ENCODE measurements around the gene PLEKHN1.

The PLEKHN1 gene, protein sequence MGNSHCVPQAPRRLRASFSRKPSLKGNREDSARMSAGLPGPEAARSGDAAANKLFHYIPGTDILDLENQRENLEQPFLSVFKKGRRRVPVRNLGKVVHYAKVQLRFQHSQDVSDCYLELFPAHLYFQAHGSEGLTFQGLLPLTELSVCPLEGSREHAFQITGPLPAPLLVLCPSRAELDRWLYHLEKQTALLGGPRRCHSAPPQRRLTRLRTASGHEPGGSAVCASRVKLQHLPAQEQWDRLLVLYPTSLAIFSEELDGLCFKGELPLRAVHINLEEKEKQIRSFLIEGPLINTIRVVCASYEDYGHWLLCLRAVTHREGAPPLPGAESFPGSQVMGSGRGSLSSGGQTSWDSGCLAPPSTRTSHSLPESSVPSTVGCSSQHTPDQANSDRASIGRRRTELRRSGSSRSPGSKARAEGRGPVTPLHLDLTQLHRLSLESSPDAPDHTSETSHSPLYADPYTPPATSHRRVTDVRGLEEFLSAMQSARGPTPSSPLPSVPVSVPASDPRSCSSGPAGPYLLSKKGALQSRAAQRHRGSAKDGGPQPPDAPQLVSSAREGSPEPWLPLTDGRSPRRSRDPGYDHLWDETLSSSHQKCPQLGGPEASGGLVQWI

DNA sequence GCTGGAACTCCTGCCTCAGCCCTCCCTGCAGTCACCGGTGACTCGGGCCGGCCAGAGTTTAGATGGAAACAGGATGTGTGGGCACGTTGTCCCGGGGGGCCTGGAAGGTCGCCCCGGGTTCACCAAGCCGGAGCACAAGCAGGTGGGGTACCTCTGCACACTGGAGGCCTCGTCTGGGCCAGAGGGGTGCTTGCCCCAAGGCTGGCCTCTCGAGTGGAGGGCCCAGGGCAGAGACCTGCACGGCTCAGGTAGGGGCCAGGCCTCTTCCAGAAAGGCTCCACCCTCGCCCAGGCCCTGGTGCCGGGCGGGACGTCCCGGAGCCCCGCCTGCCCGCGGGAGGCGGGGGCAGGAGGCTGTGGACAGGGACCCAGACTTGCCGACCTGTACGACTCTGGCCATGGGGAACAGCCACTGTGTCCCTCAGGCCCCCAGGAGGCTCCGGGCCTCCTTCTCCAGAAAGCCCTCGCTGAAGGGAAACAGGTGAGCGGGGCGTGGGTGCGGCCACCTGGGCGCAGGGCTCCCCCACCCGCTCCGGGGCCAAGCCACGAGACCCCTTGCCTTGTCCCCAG lies at the start of gene PLEKHN1:
PLEKHN1 (plus strand) TSS at position 348 of the 569 bp plus-strand sequence; CDS start at position 398, 50 bp downstream.
- peak; percentile 22 for DNase-seq

DNA sequence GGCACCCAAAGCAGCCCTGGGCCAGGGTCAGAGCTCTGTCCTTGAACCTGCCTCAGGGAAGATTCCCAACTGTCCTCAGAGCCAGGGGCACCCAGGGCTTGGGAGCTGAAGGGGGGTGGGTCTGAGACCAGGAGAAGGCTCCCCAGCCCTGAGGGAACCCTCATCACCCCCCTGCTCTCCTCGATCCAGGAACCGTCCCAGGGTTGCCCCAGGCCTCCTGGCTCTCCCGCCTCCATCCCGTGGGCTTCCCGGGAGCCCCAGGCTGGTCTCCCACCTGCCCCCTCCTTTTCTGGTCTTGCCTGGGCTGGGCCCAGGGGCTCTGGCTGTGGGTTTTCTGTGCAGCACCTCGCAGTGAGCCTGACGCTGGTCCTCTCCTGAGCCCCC lies 49.2 kb upstream of the PLEKHN1 start:
- DNase-seq = no peak

DNA sequence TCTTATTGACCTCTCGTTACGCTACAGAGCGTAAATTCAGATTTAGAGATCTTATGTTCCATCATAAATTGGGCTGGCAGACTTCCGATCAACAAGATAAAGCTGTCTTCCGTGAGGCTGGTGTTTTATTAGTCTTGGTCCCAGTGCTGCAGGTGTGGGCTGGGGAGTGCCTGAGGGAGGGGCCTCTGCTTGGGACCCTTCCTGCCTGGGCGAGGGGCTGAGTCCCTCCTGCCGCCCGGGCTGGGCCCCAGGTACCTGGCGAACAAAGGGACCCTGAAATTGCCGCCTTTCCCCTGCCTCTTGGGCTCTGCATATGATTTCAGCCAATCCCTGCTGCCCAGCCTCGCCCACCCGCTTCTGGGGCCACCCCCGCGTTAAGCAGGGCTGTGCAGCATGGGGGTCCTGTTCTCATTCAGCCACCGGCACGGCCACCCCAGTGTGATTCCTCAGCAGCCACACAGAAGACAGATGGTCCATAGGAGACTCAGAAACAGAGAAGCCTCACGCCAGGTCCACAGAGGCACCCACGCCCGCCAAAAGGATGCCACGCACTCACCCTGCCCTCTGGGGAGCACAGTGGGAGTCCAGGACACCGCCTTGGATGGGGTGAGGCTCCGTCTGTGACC lies 48.7 kb upstream of the PLEKHN1 start:
- DNase-seq = no peak

DNA sequence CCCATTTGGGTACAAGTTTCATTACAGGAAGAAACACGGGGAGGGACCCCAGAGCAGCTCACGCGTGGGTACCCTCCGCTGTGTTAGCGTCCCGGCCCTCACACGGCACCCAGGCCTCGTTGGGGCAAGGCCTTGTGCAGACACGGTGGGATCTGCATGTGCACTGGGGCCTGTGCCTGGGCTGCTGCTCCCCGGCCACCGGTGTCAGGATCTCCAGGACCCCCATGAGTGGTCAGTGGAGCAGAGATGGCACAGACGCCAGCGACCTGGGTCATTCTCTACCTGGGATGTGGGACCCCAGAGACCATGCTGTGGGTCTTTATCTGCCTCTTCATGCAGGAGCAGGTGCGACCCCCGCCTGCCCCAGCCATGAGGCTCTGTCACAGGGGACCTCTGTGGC lies 47.9 kb upstream of the PLEKHN1 start:
- no peak for DNase-seq

GRCh38 chr1:918843-919242 lies 47.4 kb upstream of the PLEKHN1 start:
- DNase-seq = no peak

DNA sequence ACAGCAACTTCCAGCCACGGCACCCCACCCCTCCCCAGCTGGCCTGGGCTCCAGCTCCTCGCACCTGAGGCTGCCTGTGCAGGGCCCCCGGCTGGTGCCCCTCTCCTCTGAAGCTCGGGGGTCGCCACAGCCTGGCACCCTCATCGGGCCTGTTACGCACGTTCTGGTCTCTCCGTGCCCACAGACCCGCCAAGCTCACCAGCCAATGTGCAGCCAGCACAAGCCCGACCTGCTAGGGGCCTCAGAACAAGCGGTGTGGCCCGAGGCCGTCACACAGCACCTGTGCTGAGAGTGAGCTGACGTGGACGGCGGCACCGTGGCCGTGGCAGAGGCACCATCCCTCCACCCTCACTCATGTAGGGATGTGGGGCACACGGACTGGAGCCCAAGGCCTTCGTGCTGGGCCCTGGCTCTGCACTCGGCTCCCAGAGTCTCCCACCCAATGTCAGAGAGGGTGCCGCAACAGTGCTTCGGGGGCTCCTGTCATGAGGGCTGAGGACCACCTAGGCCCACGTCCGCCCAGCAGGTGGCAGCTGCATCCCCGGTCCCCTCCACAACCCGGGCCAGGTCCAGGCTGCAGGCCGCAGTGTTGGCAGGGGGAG lies 46.9 kb upstream of the PLEKHN1 start:
- no peak for DNase-seq

- DNase-seq = no peak
These were observed 46.3 kb upstream of the PLEKHN1 start for GRCh38 chr1:920010-920409.

- DNase-seq = no peak
These were observed 45.8 kb upstream of the PLEKHN1 start for GRCh38 chr1:920521-920920.

DNA sequence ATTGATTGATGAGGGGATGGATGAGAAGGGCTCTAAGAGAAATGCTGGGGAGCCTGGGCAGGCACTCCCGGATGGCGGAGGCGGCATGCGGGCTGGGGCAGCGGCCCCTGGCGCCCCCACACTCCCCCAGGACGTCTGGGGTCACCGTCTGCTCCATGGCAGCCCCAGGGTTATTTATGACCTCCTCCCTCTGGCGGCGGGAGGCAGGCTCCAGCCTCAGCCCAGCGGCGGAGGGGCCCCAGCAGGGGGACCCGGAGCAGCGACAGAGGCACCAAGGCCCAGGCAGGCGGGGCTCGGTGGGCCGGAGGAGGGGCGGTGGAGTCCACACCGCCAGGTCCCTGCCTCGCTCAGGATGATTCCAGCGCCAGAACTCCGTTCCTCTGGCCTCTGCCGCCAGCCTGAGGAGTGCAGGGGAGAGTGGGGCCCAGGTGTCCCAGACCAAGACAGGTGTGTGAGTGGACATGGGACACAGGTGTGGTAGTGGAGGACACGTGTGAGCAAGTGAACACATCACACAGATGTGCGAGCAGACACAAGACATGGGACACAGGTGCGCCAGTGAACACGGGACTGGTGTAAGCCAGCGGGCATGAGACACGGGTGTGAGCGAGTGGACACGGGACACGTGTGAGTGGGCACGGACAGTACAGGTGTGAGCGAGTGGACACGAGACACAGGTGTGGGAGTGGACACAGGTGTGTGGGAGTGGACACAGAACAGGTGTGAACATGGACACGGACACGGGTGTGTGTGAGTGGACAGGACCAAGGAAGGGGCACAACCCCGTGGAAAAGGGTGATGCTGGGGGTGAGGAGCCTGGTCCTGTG lies 45.1 kb upstream of the PLEKHN1 start:
- peak; percentile 31 for DNase-seq

- peak; percentile 66 for DNase-seq
These were observed 42.9 kb upstream of the PLEKHN1 start, which contains the start of gene SAMD11 for GRCh38 chr1:923131-923990. SAMD11 (plus strand) TSS chr1:923923; CDS start chr1:924432, 509 bp downstream.

GRCh38 chr1:923991-924655 lies 42.2 kb upstream of the PLEKHN1 start:
- DNase-seq = no peak

DNA sequence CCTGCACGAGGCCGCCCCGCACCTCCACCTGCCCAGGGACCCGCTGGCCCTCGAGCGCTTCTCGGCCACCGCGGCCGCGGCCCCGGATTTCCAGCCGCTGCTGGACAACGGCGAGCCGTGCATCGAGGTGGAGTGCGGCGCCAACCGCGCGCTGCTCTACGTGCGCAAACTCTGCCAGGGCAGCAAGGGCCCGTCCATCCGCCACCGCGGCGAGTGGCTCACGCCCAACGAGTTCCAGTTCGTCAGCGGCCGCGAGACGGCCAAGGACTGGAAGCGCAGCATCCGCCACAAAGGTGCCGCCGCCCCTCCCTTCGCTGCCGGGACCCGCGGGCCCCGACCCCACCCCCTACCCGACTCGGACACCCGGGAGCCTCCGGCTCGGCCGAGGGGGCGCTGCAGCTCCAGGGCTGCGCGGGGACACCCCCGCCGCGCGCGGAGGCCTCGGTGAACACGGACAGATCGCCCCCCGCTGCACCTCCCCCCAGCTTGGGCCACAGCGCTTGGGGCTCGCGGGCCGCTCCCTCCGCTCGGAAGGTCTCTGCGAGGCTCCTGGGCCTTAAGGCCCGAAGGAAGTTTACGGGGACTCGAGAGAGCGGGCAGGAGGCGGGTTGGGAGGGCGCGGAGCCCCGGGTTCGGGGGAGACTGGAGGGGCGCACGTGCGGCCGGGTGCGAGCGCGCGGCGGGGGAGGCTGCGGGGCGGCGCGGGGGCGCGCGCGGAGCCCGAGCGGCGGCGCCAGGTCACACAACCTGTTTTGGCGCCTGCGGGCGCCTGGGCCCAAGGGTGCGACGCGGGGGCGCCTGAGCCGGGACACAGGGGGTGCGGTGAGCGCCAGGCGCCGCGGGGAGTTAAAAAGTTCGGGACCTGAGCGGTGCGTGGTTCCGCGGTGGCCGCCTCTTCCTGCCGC lies 41.4 kb upstream of the PLEKHN1 start:
- DNase-seq = no peak

GRCh38 chr1:925561-926421 lies 40.5 kb upstream of the PLEKHN1 start:
- DNase-seq = no peak

DNA sequence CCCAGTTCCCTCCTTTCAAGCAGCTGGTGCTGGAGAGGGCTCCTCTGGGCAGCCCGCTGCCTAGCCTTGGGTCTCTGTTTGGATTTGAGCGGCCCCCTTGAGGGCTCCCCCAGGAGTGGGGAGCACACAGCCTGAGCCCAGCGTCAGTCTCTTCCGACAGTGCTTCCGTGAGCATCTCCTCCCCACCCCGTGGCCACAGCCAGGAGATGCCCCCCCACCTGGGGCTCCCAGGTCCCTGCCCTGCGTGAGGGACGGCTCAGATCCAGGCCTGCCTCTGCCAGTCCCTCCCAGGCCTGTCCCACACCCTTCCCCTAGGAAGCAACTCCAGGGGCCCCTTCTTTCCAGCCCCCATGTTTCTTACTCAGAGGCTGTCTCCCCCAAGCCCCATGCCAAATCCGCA lies 39.0 kb upstream of the PLEKHN1 start:
- no peak for DNase-seq

GRCh38 chr1:927748-928147 lies 38.5 kb upstream of the PLEKHN1 start:
- DNase-seq = no peak

DNA sequence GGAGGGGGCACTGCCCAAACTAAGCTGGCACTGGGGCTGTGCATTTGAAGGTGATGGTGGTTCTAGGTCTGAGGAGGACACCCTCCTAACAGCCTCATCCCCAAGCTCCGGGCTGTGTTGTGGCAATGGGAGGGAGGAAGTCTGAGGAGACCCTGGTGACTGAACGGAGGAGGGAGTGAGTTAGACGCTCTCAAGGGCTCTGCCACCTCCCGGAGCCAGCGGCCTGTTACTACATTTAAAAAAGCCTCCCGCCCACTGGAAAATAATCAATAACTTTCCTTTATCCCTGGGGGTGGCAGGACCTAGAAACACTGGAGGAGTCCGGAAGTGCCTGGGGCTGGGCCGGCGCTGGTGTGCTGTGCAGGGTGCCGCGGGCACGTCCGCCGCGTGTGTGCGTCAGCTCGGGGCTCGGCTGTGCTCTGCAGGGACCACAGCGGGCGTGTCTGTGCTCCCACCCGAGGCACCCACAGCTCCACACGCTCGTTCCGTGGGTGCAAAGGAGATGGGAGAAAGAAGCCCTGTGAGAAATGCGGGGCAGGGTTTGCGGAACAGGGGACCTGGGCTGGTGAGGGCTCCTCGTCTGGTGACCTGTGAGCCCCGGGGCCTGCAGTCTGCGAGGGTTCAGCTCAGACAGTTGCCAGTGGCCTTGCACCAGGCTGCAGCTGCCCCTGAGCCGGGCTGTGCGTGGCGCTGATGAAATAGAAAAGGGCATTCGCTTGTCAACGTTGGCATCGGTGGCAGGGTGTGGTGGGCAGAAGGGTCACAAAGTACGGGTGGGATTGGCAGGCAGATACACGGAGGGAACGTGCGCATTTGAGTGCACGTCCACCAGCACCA lies 37.2 kb upstream of the PLEKHN1 start:
- no peak for DNase-seq
